Cardiac fibroblast (primary cell): ENCODE measurements around the gene PJVK.
"Not testable (repeated sequence)": the region's sequence is repeated elsewhere in the genome, so short reads cannot be mapped to it uniquely, and the experiment has no call there.

Experiments
- DNase-seq, 2 donors: peaks; one replicate each; pipeline versions ENCODE4 v3.0.0 to v3.0.0-alpha.2; 2010; ENCODE audit warnings: low read depth in 2 of 2
- H3K4me3 ChIP-seq, 2 donors: replicated peaks in 1 of 2; 1 replicate in 1 of 2; 2 replicates in 1 of 2; pipeline ENCODE4 v1.5.1; 2011; ENCODE audit warnings: low read depth in 2 of 2, low read length in 2 of 2, mild to moderate bottlenecking in 2 of 2, moderate library complexity in 1 of 2
- TF ChIP-seq, protein P1 (sequence below): IDR thresholded peaks from one replicate; pipeline ENCODE4 v1.5.1; 2011; ENCODE audit warnings: low read depth, mild to moderate bottlenecking, low read length, inconsistent platforms

PJVK gene

DNA sequence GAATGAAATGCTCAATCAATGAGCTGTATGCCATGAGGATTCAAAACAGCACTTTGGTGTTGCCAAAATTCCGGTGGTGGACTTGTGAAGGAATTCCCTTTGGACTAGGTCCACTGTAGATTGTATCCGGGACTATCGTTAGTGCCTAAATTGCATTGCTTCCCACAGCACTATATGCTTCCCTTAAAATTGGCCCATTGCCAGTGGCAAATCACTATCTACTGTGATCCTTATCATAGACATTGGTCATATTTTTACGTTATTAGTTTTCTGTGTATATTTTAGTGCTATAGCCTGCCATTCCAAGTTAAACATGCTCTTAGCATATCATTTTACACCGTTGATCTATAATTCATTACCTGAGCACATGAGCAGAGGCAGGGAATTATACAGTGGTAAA lies 1.7 kb downstream of the PJVK start:
- TF ChIP-seq, protein P1, sequence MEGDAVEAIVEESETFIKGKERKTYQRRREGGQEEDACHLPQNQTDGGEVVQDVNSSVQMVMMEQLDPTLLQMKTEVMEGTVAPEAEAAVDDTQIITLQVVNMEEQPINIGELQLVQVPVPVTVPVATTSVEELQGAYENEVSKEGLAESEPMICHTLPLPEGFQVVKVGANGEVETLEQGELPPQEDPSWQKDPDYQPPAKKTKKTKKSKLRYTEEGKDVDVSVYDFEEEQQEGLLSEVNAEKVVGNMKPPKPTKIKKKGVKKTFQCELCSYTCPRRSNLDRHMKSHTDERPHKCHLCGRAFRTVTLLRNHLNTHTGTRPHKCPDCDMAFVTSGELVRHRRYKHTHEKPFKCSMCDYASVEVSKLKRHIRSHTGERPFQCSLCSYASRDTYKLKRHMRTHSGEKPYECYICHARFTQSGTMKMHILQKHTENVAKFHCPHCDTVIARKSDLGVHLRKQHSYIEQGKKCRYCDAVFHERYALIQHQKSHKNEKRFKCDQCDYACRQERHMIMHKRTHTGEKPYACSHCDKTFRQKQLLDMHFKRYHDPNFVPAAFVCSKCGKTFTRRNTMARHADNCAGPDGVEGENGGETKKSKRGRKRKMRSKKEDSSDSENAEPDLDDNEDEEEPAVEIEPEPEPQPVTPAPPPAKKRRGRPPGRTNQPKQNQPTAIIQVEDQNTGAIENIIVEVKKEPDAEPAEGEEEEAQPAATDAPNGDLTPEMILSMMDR, result no peak
- H3K4me3 ChIP-seq, result no peak overlapping the region
- no peak for DNase-seq

GRCh38 chr2:178455947-178456346 lies 4.8 kb downstream of the PJVK start:
- DNase-seq, result no peak
- H3K4me3 ChIP-seq, result no peak overlapping the region
- TF ChIP-seq, protein P1, result no peak

DNA sequence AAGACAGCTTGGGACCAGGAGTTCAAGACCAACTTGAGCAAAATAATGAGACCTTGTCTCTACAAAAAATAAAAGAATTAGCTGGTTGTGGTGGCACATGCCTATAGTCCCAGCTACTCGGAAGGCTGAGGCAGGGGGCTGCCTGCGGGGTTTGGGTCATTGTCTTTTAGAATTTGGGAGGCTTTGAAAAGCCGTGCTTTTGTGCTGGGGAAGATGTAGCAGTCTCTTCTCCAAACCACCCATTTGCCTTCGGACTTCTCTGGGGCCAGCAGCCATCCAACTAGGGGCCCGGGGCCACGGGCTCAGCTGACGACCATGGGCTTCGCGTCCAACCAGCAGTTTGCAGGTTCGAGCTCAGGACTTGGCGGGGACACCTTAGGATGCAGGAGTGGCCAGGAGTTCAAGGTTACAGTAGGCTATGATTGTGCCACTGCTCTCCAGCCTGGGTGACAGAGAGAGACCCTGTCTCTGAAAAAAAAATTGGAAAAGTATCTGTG lies 6.3 kb downstream of the PJVK start:
- H3K4me3 ChIP-seq, result no peak overlapping the region
- DNase-seq, result no peak
- TF ChIP-seq, protein P1, result no peak

- H3K4me3 ChIP-seq, result no peak overlapping the region
- no peak for DNase-seq
- TF ChIP-seq, protein P1, result no peak
Measured at GRCh38 chr2:178469219-178469849, 18.2 kb downstream of the PJVK start.

DNA sequence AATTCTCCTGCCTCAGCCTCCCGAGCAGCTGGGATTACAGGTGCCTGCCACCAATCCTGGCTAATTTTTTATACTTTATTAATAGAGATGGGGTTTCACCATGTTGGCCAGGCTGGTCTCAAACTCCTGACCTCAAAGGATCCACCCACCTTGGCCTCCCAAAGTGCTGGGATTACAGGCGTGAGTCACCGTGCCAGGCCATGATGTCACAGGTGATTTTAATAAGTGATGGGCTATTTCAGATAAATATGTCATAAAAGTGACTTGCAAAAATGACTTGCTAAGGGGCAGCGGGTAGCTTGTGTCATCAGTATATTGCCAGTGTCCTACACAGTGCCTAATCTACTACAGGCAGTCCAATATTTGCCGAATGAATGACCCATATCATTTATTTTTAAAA lies 20.1 kb downstream of the PJVK start:
- not testable (repeated sequence) for H3K4me3 ChIP-seq, DNase-seq

DNA sequence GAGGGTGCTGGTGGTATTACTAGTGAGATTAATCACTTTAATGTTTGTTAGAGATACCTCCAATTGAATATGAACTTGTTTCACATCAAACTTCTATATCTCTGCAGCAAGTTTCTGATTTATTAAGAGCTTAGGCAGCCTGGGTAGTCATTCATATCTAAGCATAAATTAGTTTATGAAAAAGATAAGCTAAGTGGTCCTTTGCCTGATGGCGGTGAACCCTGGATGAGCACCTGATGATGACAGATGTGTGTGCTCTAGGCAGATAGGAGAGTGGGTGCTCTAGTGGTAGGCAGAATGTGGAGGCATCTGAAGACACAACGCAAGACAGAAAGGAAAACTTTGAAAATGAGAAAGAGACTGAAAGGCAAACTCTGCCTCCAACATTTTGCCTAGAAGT lies 22.2 kb downstream of the PJVK start:
- H3K4me3 ChIP-seq, result no peak overlapping the region
- TF ChIP-seq, protein P1, result no peak
- DNase-seq, result no peak

- peak; percentile 26 to 49 for DNase-seq
- TF ChIP-seq, protein P1, result no peak
- no peak overlapping the region for H3K4me3 ChIP-seq
Measured at GRCh38 chr2:178473931-178474330, 22.8 kb downstream of the PJVK start.
